Thymus (tissue), 11 donors: Measurements from ENCODE around the gene YWHAH. TPM values are rescaled to one million over a fixed set of nuclear protein-coding genes. Genes with fewer than 3 reads are reported as not detected.

Source experiments
- DNase-seq, 9 donors: peaks; one replicate each; pipeline ENCODE4 v3.0.0-alpha.2; 2013; ENCODE audit warnings: low spot score in 9 of 9, low read depth in 6 of 9, missing footprints in 1 of 9
- H3K27ac ChIP-seq, 2 donors: one replicate each; pipeline ENCODE4 v1.5.1; 2013; ENCODE audit warnings: control low read depth in 1 of 2, low read depth in 1 of 2, low read length in 1 of 2, mild to moderate bottlenecking in 1 of 2, moderate library complexity in 1 of 2
- H3K27me3 ChIP-seq, 2 donors: one replicate each; pipeline ENCODE4 v1.5.1; 2013; ENCODE audit warnings: low read length in 1 of 2; ENCODE audit not compliant: control insufficient read depth in 2 of 2, insufficient read depth in 1 of 2
- H3K36me3 ChIP-seq, 2 donors: one replicate each; pipeline ENCODE4 v1.5.1; 2013; ENCODE audit warnings: low read length in 1 of 2, mild to moderate bottlenecking in 1 of 2, moderate library complexity in 1 of 2; ENCODE audit not compliant: control insufficient read depth in 2 of 2, insufficient read depth in 2 of 2
- H3K4me1 ChIP-seq, 2 donors: one replicate each; pipeline ENCODE4 v1.5.1; 2013; ENCODE audit warnings: low read length in 2 of 2; ENCODE audit not compliant: control insufficient read depth in 2 of 2, insufficient read depth in 2 of 2
- H3K4me3 ChIP-seq, 2 donors: one replicate each; pipeline ENCODE4 v1.5.1; 2013; ENCODE audit warnings: low read length in 2 of 2, control low read depth in 1 of 2, mild to moderate bottlenecking in 1 of 2
- H3K9me3 ChIP-seq, 2 donors: one replicate each; pipeline ENCODE4 v1.5.1; 2013; ENCODE audit warnings: low read length in 1 of 2, mild to moderate bottlenecking in 1 of 2; ENCODE audit not compliant: control insufficient read depth in 2 of 2, insufficient read depth in 1 of 2
- WGBS: extraction: QIAGEN DNeasy Blood & Tissue Kit; methylation state at CpG from one replicate; pipeline ENCODE4 v1.1.7; 2013; 5-methylcytosine and 5-hydroxymethylcytosine counted together
- polyA plus RNA-seq: library from polyadenylated mRNA; stranded (reverse); fragments of 200-250 nt; gene quantifications from one replicate; pipeline ENCODE4 v1.2.3, GENCODE V29; 2013
- total RNA-seq: library from RNA; stranded (reverse); fragments of 120-200 nt; gene quantifications from one replicate; pipeline ENCODE4 v1.2.4, GENCODE V29; 2013
- donor health status: healthy.

YWHAH gene
- total and polyA plus RNA-seq, 2 donors, result 98.3 to 115 TPM

- Histone ChIP-seq H3K36me3 (peaks cover 0 to 17% of the 10 kb centered on the region in 2 donors), H3K4me3 (peak overlapping the region; percentile 88 to 93), H3K4me1 (peaks cover 20 to 35% of the 10 kb centered on the region in 2 donors), H3K27ac (peak overlapping the region; percentile 82 to 95), H3K9me3 (peaks cover 0 to 4% of the 10 kb centered on the region in 2 donors), H3K27me3 (no peaks in the 10 kb centered on the region)
- 53% methylated on average over 15 of the region's 15 CpGs for WGBS
- DNase-seq, result no peak
Measured at GRCh38 chr22:31943206-31943977, 943 bp upstream of the YWHAH start.

GRCh38 chr22:31944700-31945442 lies 536 bp downstream of the YWHAH start:
- H3K27ac ChIP-seq, result peak overlapping the region; percentile 88 to 95
- peaks cover 0 to 4% of the 10 kb centered on the region in 2 donors for H3K9me3 ChIP-seq
- peaks cover 21 to 36% of the 10 kb centered on the region in 2 donors for H3K4me1 ChIP-seq
- peaks cover 0 to 22% of the 10 kb centered on the region in 2 donors for H3K36me3 ChIP-seq
- H3K4me3 ChIP-seq, result peak overlapping the region; percentile 88 to 93
- H3K27me3 ChIP-seq, result no peaks in the 10 kb centered on the region
- WGBS, result under 1% methylated on average over 76 of the region's 76 CpGs
- peak in 3 of 9 donors; percentile 39 to 70 (median 42) for DNase-seq

GRCh38 chr22:31945443-31945855 lies 1.1 kb downstream of the YWHAH start:
- peaks cover 0 to 4% of the 10 kb centered on the region in 2 donors for H3K9me3 ChIP-seq
- H3K4me1 ChIP-seq, result peaks cover 21 to 39% of the 10 kb centered on the region in 2 donors
- no peaks in the 10 kb centered on the region for H3K27me3 ChIP-seq
- peak overlapping the region; percentile 88 to 95 for H3K27ac ChIP-seq
- peaks cover under 1 to 24% of the 10 kb centered on the region in 2 donors for H3K36me3 ChIP-seq
- WGBS, result 5% methylated on average over 15 of the region's 15 CpGs
- peak in 2 of 9 donors; percentile 37 to 59 for DNase-seq
- peak overlapping the region; percentile 88 to 93 for H3K4me3 ChIP-seq

- H3K4me1 ChIP-seq, result peaks cover 26 to 46% of the 10 kb centered on the region in 2 donors
- H3K27me3 ChIP-seq, result no peaks in the 10 kb centered on the region
- H3K27ac ChIP-seq, result peak overlapping the region in 1 of 2 donors; percentile 88
- WGBS, result 80% methylated on average over 8 of the region's 8 CpGs
- peaks cover 7 to 26% of the 10 kb centered on the region in 2 donors for H3K36me3 ChIP-seq
- H3K9me3 ChIP-seq, result peaks cover 0 to 4% of the 10 kb centered on the region in 2 donors
- DNase-seq, result no peak
- H3K4me3 ChIP-seq, result peak overlapping the region; percentile 88 to 93
Measured at GRCh38 chr22:31945971-31946680, 1.8 kb downstream of the YWHAH start.

- DNase-seq, result peak in 4 of 9 donors; percentile 49 to 81 (median 68)
- no peaks in the 10 kb centered on the region for H3K27me3 ChIP-seq
- peak overlapping the region in 1 of 2 donors; percentile 36 for H3K27ac ChIP-seq
- peaks cover 32 to 56% of the 10 kb centered on the region in 2 donors for H3K4me1 ChIP-seq
- H3K4me3 ChIP-seq, result no peak overlapping the region
- H3K9me3 ChIP-seq, result peaks cover 0 to 4% of the 10 kb centered on the region in 2 donors
- WGBS, result 4% methylated on average over 2 of the region's 2 CpGs
- peaks cover 7 to 28% of the 10 kb centered on the region in 2 donors for H3K36me3 ChIP-seq
Measured at GRCh38 chr22:31947296-31947695, 3.0 kb downstream of the YWHAH start.

GRCh38 chr22:31948002-31948401 lies 3.7 kb downstream of the YWHAH start:
- Histone ChIP-seq H3K4me3 (no peak overlapping the region), H3K36me3 (peaks cover 7 to 28% of the 10 kb centered on the region in 2 donors), H3K4me1 (peaks cover 38 to 59% of the 10 kb centered on the region in 2 donors), H3K27ac (no peak overlapping the region), H3K27me3 (no peaks in the 10 kb centered on the region), H3K9me3 (peaks cover 0 to 4% of the 10 kb centered on the region in 2 donors)
- WGBS, result 89% methylated on average over 8 of the region's 8 CpGs
- no peak for DNase-seq

- WGBS, result 82% methylated on average over 4 of the region's 4 CpGs
- no peak overlapping the region for H3K4me3 ChIP-seq
- no peak for DNase-seq
- no peaks in the 10 kb centered on the region for H3K9me3 ChIP-seq
- peaks cover 11 to 28% of the 10 kb centered on the region in 2 donors for H3K36me3 ChIP-seq
- peaks cover 49 to 63% of the 10 kb centered on the region in 2 donors for H3K4me1 ChIP-seq
- peak overlapping the region in 1 of 2 donors; percentile 77 for H3K27ac ChIP-seq
- H3K27me3 ChIP-seq, result no peaks in the 10 kb centered on the region
Measured at GRCh38 chr22:31950226-31950625, 5.9 kb downstream of the YWHAH start.

- H3K4me1 ChIP-seq, result peaks cover 45 to 59% of the 10 kb centered on the region in 2 donors
- peak overlapping the region; percentile 53 to 77 for H3K27ac ChIP-seq
- DNase-seq, result peak in 1 of 9 donors; percentile 54
- 70% methylated on average over 8 of the region's 8 CpGs for WGBS
- peaks cover 18 to 30% of the 10 kb centered on the region in 2 donors for H3K36me3 ChIP-seq
- H3K4me3 ChIP-seq, result no peak overlapping the region
- no peaks in the 10 kb centered on the region for H3K9me3 ChIP-seq
- H3K27me3 ChIP-seq, result no peaks in the 10 kb centered on the region
Measured at GRCh38 chr22:31951194-31952093, 7.1 kb downstream of the YWHAH start.
